HG03060 (cell line): ENCODE measurements around the gene CABS1.

Experiments used
- ATAC-seq: cut with Tn5 transposase; IDR thresholded peaks from one replicate; pipeline ENCODE4 v1.9.1; 2021; ENCODE audit warnings: low read depth, moderate number of reproducible peaks; ENCODE audit not compliant: unreplicated experiment

The CABS1 gene

DNA sequence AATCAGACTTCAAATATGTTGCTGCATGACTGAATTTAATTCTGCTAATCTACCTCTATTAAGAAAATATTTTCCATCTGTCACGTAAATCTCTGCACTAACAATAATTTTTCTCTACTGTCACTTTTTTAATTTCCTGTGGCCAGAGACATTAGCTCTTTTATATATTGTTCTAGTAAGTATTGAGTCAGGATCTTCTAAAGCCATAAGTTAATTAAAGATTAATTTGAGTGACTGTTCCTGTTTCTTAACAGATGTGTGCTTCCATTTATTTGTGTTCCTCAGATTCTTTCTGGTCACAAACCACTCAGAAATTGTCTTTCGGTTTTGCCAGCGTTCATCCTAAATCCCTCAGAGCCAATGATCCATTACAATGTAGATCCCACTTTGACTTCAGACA lies 45.8 kb downstream of the CABS1 start:
- ATAC-seq, result no peak

DNA sequence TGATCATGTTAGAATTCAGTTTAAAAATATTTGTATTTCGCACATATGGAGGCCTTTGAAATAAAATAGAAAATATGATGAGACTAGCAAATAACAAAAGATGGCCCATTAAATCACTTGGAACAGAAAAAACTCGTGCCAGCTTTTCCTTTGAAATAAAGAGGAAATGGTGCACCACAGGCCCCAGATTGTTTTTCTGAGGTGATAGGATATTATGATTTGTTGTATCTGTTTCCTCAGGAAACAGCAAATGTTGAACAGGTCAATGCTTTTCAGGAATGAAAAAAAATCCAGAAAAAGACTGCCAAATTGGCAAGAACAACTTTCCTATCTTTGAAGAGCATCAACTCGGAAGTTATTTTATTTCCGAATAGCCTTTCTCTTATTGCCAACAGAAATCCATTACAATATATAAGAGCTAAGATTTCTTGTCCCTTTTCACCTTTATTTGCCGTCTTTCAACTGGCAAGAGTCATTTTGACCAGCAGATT lies 48.0 kb downstream of the CABS1 start, which contains the start of gene SMR3B:
SMR3B (plus strand) TSS at position 441 of the 491 bp plus-strand sequence. CDS start 1,380 bp downstream, outside the sequence.
- ATAC-seq, result no peak
